HG03460 (cell line): ENCODE results near the gene ZC3H18.

Experiments used
- ATAC-seq: cut with Tn5 transposase; IDR thresholded peaks from one replicate; pipeline ENCODE4 v1.9.1; 2021; ENCODE audit not compliant: unreplicated experiment

Gene ZC3H18

DNA sequence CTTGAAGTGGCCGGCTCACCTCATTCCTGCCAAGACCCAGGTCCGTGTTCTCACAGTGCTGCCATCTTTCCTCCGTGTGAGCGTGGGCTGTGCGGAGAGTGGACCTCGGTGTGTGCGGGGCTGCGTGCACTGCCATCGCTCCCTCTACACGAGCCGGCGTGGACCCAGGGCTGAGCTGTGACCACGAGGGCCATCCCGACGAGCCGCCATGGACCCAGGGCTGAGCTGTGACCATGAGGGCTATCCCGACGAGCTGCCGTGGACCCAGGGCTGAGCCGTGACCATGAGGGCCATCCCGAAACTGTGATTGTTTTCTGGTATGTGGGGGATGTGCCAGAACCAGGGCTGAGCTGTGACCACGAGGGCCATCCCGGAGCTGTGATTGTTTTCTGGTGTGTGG lies 101.6 kb downstream of the ZC3H18 start:
- no peak for ATAC-seq

DNA sequence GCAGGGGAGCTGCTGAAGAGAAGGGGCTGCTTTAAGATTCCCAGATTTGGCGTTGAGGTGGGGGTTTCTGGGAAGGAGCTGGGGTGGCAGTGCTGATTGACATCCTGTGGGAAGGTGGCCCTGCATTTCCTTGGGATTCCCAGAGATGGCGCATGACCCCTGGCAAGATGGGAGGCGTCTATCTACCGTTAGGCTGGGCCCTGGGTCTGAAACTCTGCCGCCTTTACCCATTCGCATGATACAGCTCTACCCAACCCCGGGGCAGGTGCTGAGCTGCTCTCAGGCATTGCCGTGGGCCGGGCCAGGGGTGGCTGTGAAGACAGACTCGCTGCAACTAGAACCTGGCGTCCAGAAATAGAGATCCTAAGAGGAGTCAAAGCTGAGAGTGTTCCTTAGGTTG lies 102.6 kb downstream of the ZC3H18 start:
- no peak for ATAC-seq

DNA sequence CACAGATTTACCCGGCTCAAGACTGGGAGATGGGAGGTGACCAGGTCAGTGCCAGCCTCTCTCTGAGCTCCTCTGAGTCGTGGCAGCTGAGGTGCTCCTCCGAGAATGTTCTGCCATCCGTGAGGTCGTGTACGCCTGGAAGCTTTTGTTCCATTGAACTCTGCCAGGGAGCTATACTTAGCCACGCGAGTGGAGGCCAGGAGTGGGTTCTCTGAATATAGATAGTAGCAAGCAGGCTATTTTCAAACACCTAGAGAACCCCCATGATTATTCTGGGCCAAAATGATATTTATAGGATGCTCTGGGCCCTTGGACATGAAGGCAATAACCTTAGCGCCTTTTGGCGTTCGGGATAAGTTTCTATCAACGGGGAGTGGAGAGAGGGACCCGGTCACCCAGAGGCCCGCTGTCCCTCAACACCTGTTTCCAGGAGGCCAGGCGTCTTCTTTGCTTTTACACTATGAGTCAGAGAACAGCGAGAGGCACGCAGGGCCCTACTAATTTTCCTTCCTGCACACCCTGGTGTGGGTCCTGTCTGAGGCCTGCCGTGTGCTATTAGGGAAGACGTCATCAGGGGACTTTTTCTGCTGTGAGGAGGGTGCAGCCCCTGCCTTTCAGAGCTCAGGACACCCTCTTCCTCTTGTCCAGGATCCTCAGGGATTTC lies 103.6 kb downstream of the ZC3H18 start:
- ATAC-seq = no peak

DNA sequence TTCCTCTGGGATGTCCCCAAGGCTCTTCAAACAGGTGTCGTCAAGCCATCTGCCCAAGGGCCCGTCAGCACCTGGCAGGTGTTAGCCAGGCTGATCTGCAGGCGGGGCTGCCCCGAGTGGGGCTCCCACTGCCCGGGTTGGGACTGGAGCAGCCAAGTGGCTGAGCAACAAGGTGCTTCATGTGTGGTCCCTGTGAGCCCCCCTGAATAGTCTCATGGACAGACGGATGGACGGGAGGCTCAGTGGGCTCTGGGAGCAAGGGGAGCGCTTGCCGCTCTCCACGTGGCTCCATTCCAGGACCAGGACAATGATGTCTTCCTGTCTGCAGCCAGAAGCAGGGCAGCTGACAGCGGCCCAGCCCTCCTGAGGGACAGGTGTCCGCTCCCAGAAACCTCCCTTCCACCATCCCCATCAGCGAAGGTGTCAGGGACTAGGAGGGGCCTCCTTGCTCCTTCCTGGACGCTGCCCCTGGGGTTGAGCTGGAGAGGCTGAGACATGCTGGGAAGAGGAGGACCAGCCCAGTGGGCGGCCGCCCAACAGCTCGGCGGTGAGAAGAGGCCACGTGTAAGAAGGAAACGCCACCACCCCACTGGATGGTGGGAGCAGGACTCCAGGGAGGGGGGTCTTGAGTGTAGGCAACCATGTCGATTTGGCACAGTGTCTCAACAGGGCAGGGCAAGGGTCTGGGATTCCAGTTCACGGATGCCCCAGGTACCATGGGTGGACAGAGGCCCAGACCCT lies 106.5 kb downstream of the ZC3H18 start:
- ATAC-seq = no peak

DNA sequence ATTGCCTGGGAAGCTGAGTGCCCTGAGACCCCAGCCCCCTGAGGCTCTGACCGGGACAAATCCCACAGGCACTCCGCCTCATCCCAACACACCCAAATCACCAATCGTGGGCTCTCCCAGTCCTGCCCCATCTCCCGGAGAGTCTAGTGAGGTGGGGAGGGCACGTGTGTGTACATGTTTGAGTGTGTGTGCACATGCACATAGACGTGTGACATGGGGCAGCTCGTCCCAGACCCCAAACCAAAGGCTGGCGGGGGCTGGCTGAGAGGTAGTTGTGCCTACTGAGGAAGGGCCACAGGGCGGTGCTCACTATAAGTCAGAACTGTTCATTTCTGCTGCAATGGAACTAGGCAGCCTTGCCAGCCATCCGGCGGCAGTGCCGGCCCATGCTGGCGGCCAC lies 107.5 kb downstream of the ZC3H18 start:
- no peak for ATAC-seq

DNA sequence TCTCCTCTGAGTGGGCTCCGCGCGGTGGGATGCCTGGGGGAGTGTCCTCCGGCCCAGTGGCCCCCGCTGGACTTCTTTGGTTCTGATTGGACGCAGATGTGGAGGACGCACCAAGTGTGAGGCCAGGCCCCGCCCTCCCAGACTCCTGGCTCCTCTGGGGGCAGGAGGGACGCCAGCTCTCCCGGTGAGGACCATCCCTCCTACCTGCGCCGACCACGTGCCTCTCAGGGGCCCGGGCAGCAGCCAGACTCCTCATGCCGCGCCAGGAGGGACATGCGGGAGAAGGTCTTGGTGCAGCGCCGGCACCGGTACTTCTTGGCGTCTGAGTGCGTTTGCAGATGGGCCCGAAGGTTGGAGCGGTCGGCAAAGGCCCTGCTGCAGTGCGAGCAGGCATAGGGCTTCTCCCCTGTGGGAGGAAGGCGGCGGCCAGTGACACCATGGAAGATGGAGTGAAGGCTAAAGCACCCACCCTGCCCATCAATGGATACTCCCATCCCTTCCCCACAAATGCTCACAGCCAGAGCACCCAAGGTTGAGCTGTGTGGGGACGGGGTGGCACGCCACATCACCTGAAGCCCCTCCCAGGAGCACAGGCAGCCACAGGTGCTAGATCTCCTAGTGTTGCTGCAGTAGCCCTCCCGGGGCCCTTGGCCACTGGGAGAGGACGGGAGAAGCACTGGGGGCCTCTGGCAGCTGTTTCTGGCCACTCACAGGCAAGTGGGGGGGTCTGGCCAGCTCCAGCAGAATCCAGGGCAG lies 108.2 kb downstream of the ZC3H18 start:
- ATAC-seq = no peak

DNA sequence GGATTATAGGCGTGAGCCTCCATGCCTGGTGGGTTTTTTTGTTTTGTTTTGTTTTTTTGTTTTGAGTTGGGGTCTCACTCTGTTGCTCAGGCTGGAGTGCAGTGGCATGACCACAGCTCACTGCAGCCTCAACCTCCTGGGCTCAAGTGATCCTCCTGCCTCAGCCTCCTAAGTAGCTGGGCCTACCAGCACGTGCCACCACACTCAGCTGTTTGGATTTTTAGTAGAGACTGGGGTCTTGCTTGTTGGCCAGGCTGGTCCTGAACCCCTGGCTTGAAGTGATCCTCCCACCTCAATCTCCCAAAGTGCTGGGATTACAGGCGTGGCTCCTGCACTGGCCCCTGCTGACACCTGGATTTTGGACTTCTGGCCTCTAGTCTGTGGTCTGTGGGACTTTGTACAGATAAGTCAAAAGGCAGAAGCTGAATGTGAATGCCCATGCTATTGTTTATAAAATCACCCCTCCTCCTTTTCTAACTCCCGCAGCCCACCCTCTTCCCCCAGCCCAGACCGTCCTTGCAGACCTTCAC lies 110.4 kb downstream of the ZC3H18 start:
- ATAC-seq = no peak

DNA sequence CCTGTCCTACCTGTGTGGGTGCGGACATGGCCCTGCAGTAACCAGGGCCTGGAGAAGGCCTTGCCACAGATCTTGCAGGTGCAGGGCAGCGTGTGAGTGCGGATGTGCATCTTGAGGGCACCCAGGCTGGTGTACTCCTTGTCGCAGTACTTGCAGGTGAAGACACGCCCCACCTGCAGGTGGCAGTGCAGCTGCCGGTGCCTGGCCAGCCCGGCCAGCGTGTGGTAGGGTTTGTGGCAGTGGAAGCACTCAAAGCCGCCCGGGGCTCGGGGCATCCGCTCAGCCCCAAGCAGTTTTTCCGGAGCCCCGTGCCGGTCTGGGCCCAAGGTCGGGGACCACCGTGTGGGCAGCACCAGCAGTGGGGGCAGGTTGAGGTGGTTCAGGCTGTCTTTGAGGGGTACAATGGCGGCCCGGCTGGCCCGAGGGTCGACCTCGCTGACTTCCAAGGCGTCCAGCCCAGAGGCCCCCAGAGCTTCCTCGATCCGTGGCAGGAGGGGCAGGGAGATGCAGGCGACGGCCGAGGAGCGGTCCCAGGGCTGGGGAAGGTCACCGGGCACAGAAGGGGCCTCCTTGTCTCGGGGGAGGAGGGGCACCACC lies 111.0 kb downstream of the ZC3H18 start:
- ATAC-seq = no peak
